Measurements from ENCODE around the gene MYO15B.

Gene MYO15B

GRCh38 chr17:75666959-75667790 lies 79.6 kb downstream of the MYO15B start, which contains the start of the genes RECQL5 and SAP30BP:
Gene RECQL5 (minus strand): TSS chr17:75667154. CDS start chr17:75666557, 597 bp downstream.
Gene SAP30BP (plus strand): TSS chr17:75667338. CDS start chr17:75667373, 35 bp downstream.
- peaks cover 57% of the 10 kb centered on the region for H3K36me3 ChIP-seq
- no peak for TF ChIP-seq Cebpa-rat (IDR thresholded peaks at IDR 0.05)
- H4K20me1 ChIP-seq: peaks cover 28% of the 10 kb centered on the region
- peak within 1 kb of the TSS; percentile 87 for H3K9ac ChIP-seq
- H3K4me3 ChIP-seq: peak within 1 kb of the TSS; percentile 88
- peak within 1 kb of the TSS; percentile 95 for H3K4me2 ChIP-seq
- no peaks in the 10 kb centered on the region for H3K9me3 ChIP-seq
- peaks cover 35% of the 10 kb centered on the region for H3K4me1 ChIP-seq
- H3K27me3 ChIP-seq: no peaks in the 10 kb centered on the region
- H3K27ac ChIP-seq: peak within 1 kb of the TSS; percentile 82

GRCh38 chr17:75667825-75668224 lies 80.2 kb downstream of the MYO15B start:
- peaks cover 35% of the 10 kb centered on the region for H3K4me1 ChIP-seq
- peak overlapping the region; percentile 82 for H3K27ac ChIP-seq
- peaks cover 57% of the 10 kb centered on the region for H3K36me3 ChIP-seq
- no peak for TF ChIP-seq Cebpa-rat (IDR thresholded peaks at IDR 0.05)
- no peaks in the 10 kb centered on the region for H3K27me3 ChIP-seq
- no peaks in the 10 kb centered on the region for H3K9me3 ChIP-seq
- H3K9ac ChIP-seq: peak overlapping the region; percentile 87
- peaks cover 31% of the 10 kb centered on the region for H4K20me1 ChIP-seq
- peak overlapping the region; percentile 91 for H3K4me2 ChIP-seq
- H3K4me3 ChIP-seq: peak overlapping the region; percentile 88

- Histone ChIP-seq H3K27me3 (no peaks in the 10 kb centered on the region), H3K4me1 (peaks cover 35% of the 10 kb centered on the region), H4K20me1 (peaks cover 31% of the 10 kb centered on the region), H3K4me3 (peak overlapping the region; percentile 88), H3K9me3 (no peaks in the 10 kb centered on the region), H3K4me2 (peak overlapping the region; percentile 91), H3K36me3 (peaks cover 60% of the 10 kb centered on the region), H3K27ac (no peak overlapping the region), H3K9ac (peak overlapping the region; percentile 87; the same call in 1 of the 2 replicates)
- TF ChIP-seq Cebpa-rat (IDR thresholded peaks at IDR 0.05): no peak
Measured at GRCh38 chr17:75668489-75668888, 80.9 kb downstream of the MYO15B start.

- Histone ChIP-seq H3K36me3 (peaks cover 66% of the 10 kb centered on the region), H3K27ac (no peak overlapping the region), H3K27me3 (no peaks in the 10 kb centered on the region), H4K20me1 (peaks cover 31% of the 10 kb centered on the region), H3K4me3 (no peak overlapping the region), H3K4me2 (no peak overlapping the region), H3K4me1 (peaks cover 25% of the 10 kb centered on the region), H3K9ac (no peak overlapping the region; the same call in 1 of the 2 replicates), H3K9me3 (no peaks in the 10 kb centered on the region)
- no peak for TF ChIP-seq Cebpa-rat (IDR thresholded peaks at IDR 0.05)
Measured at GRCh38 chr17:75670868-75671267, 83.3 kb downstream of the MYO15B start.

- H3K27ac ChIP-seq: no peak overlapping the region
- peaks cover 77% of the 10 kb centered on the region for H3K36me3 ChIP-seq
- no peak overlapping the region for H3K4me2 ChIP-seq
- no peak overlapping the region for H3K4me3 ChIP-seq
- no peak for TF ChIP-seq Cebpa-rat (IDR thresholded peaks at IDR 0.05)
- no peak overlapping the region for H3K9ac ChIP-seq
- H3K4me1 ChIP-seq: peaks cover 18% of the 10 kb centered on the region
- H4K20me1 ChIP-seq: peaks cover 31% of the 10 kb centered on the region
- no peaks in the 10 kb centered on the region for H3K9me3 ChIP-seq
- H3K27me3 ChIP-seq: no peaks in the 10 kb centered on the region
Measured at GRCh38 chr17:75672011-75672410, 84.4 kb downstream of the MYO15B start.

- H3K4me2 ChIP-seq: no peak overlapping the region
- H3K27me3 ChIP-seq: no peaks in the 10 kb centered on the region
- H3K4me1 ChIP-seq: peaks cover 11% of the 10 kb centered on the region
- H3K9me3 ChIP-seq: no peaks in the 10 kb centered on the region
- H3K4me3 ChIP-seq: no peak overlapping the region
- H3K36me3 ChIP-seq: peaks cover 86% of the 10 kb centered on the region
- no peak for TF ChIP-seq Cebpa-rat (IDR thresholded peaks at IDR 0.05)
- H4K20me1 ChIP-seq: peaks cover 31% of the 10 kb centered on the region
- H3K9ac ChIP-seq: no peak overlapping the region
- no peak overlapping the region for H3K27ac ChIP-seq
Measured at GRCh38 chr17:75673487-75673886, 85.9 kb downstream of the MYO15B start.
